ENCODE results near the gene ZNF488.

ZNF488 gene

DNA sequence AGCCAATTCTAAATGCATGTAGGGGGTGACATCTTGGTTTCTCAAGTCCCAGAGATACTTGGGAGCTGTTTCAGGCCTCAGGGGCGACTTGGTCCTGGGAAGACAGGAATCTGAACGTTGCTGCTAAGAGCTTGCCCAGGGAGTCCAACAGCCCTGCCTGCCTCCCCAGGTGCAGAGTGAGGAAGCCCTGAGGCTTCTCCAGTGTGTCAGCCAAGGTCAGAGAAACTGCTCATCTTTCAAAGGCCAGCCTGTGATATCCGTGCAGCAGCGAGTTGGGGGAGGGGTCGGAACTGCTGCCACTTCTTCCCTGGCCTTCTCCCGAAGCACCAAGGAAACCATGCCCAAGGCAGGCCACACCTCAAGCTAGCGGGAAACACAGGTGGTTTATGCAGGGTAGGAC is 52.1 kb downstream of the ZNF488 start:
- Histone ChIP-seq H3K9ac (ENCODE audit: insufficient read length) (no peak overlapping the region), H3K27ac (no peak overlapping the region), H3K36me3 (ENCODE audit: insufficient read depth, low read length) (no peaks in the 10 kb centered on the region), H3K9me3 (ENCODE audit: low read depth, low read length) (no peaks in the 10 kb centered on the region), H3K4me3 (no peak overlapping the region)
- TF ChIP-seq FOXP2 (optimal IDR thresholded peaks at IDR 0.05; ENCODE audit: control extremely low read depth, extremely low read length, insufficient read depth) (no peak), POLR2AphosphoS5 (IDR thresholded peaks at IDR 0.05; ENCODE audit: borderline replicate concordance, low read depth, low read length) (no peak), EZH2 (IDR thresholded peaks at IDR 0.05) (no peak)
- DNase-seq (ENCODE audit: low read depth, low spot score): no peak

DNA sequence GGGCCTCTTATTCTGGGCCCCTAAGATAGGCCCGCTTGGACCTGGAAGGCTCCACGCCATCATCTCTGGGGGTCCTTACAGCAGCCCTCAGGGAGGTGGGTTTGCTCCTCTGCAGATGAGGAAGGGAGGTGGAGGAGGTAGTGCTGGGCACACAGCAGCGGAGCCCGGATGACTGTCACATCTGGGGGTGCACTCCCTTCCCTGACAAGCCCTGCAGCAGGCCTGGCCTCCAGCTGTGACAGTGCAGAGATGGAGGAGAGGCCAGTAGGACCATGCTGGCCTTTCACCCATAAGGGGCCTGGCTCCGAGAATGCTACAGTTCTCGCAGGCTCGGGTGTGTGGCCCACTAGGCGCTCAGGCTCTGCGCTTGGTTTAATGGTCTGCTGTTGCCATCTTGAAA is 52.6 kb downstream of the ZNF488 start:
- DNase-seq (ENCODE audit: low read depth, low spot score): no peak
- Histone ChIP-seq H3K36me3 (ENCODE audit: insufficient read depth, low read length) (no peaks in the 10 kb centered on the region), H3K27ac (no peak overlapping the region), H3K9me3 (ENCODE audit: low read depth, low read length) (no peaks in the 10 kb centered on the region), H3K9ac (ENCODE audit: insufficient read length) (no peak overlapping the region), H3K4me3 (no peak overlapping the region)
- TF ChIP-seq POLR2AphosphoS5 (IDR thresholded peaks at IDR 0.05; ENCODE audit: borderline replicate concordance, low read depth, low read length): no peak
- no peak for TF ChIP-seq EZH2 (IDR thresholded peaks at IDR 0.05)
- no peak for TF ChIP-seq FOXP2 (optimal IDR thresholded peaks at IDR 0.05; ENCODE audit: control extremely low read depth, extremely low read length, insufficient read depth)

GRCh38 chr10:47330804-47331203 is 53.3 kb downstream of the ZNF488 start:
- Histone ChIP-seq H3K4me3 (no peak overlapping the region), H3K27ac (no peak overlapping the region), H3K9ac (ENCODE audit: insufficient read length) (no peak overlapping the region), H3K36me3 (ENCODE audit: insufficient read depth, low read length) (no peaks in the 10 kb centered on the region), H3K9me3 (ENCODE audit: low read depth, low read length) (no peaks in the 10 kb centered on the region)
- TF ChIP-seq FOXP2 (optimal IDR thresholded peaks at IDR 0.05; ENCODE audit: control extremely low read depth, extremely low read length, insufficient read depth) (no peak), EZH2 (IDR thresholded peaks at IDR 0.05) (no peak), POLR2AphosphoS5 (IDR thresholded peaks at IDR 0.05; ENCODE audit: borderline replicate concordance, low read depth, low read length) (no peak)
- DNase-seq (ENCODE audit: low read depth, low spot score): no peak

DNA sequence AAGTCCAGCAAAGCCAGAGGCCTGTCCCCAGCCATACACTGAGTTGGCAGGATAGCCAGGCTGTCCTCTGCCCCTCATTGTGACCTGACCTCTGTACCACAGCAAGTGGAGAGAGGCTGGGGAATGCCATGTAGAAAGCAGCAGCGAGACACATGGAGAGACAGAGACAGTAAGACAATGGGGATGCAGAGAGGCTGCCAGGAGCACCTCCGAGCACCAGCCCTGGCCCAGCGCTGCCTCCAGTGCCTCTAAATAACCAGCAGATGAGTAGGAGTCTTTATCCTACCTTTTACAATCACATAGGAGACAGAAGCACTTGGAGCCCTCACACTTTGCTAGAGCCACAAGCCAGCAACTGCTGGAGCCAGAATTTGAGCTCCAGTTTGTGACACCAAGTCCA is 53.7 kb downstream of the ZNF488 start:
- no peaks in the 10 kb centered on the region for H3K9me3 ChIP-seq (ENCODE audit: low read depth, low read length)
- H3K9ac ChIP-seq (ENCODE audit: insufficient read length): no peak overlapping the region
- H3K4me3 ChIP-seq: no peak overlapping the region
- TF ChIP-seq POLR2AphosphoS5 (IDR thresholded peaks at IDR 0.05; ENCODE audit: borderline replicate concordance, low read depth, low read length) (no peak), EZH2 (IDR thresholded peaks at IDR 0.05) (no peak), FOXP2 (optimal IDR thresholded peaks at IDR 0.05; ENCODE audit: control extremely low read depth, extremely low read length, insufficient read depth) (no peak)
- no peak for DNase-seq (ENCODE audit: low read depth, low spot score)
- H3K27ac ChIP-seq: no peak overlapping the region
- no peaks in the 10 kb centered on the region for H3K36me3 ChIP-seq (ENCODE audit: insufficient read depth, low read length)

DNA sequence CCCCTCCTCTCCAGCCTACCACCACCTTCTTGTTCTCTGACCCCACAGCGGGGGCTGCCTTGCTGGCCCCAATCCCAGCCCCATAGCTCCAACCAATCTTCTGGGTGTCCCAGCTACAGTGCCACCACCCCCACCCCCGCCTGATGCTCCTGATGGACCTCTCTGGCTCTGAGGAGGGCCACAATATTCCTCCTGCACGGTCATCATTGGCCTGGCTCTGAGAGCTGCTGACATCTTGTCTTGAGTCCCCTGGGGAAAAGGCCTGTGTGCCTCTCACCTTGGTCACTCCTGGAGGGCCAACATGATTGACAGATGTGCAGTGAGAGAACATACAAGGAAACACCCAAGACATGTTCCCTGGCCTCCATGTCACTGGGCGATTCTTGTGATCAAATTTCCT is 54.2 kb downstream of the ZNF488 start:
- TF ChIP-seq FOXP2 (optimal IDR thresholded peaks at IDR 0.05; ENCODE audit: control extremely low read depth, extremely low read length, insufficient read depth) (no peak), EZH2 (IDR thresholded peaks at IDR 0.05) (no peak)
- no peaks in the 10 kb centered on the region for H3K36me3 ChIP-seq (ENCODE audit: insufficient read depth, low read length)
- DNase-seq (ENCODE audit: low read depth, low spot score): no peak
- no peak overlapping the region for H3K27ac ChIP-seq
- no peak overlapping the region for H3K4me3 ChIP-seq
- H3K9me3 ChIP-seq (ENCODE audit: low read depth, low read length): no peaks in the 10 kb centered on the region
- H3K9ac ChIP-seq (ENCODE audit: insufficient read length): no peak overlapping the region

DNA sequence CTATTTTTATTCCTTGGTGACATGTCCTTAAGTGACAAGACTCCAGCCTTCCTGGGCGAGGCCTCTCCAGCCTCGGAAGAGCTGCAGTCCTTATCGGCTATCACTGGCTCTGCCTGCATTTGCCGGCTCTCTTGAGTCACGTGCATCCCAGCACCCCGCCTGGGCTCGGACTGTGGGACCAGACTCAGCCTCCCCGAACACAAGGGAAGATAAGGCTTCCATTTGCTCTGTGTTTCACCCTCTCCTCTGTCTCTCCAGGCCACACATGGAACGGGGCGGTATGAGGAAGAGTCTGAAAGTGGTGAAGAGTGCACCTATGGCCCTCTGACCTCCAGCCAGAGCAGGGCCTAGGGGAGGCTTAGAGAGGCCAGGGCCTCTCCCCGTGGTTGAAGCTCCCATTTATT is 57.2 kb downstream of the ZNF488 start:
- no peaks in the 10 kb centered on the region for H3K9me3 ChIP-seq (ENCODE audit: low read depth, low read length)
- H3K27ac ChIP-seq: no peak overlapping the region
- no peak overlapping the region for H3K4me3 ChIP-seq
- H3K9ac ChIP-seq (ENCODE audit: insufficient read length): no peak overlapping the region
- H3K36me3 ChIP-seq (ENCODE audit: insufficient read depth, low read length): no peaks in the 10 kb centered on the region
- TF ChIP-seq EZH2 (IDR thresholded peaks at IDR 0.05): no peak
- no peak for TF ChIP-seq FOXP2 (optimal IDR thresholded peaks at IDR 0.05; ENCODE audit: control extremely low read depth, extremely low read length, insufficient read depth)
- TF ChIP-seq POLR2AphosphoS5 (IDR thresholded peaks at IDR 0.05; ENCODE audit: borderline replicate concordance, low read depth, low read length): no peak
- DNase-seq (ENCODE audit: low read depth, low spot score): no peak

DNA sequence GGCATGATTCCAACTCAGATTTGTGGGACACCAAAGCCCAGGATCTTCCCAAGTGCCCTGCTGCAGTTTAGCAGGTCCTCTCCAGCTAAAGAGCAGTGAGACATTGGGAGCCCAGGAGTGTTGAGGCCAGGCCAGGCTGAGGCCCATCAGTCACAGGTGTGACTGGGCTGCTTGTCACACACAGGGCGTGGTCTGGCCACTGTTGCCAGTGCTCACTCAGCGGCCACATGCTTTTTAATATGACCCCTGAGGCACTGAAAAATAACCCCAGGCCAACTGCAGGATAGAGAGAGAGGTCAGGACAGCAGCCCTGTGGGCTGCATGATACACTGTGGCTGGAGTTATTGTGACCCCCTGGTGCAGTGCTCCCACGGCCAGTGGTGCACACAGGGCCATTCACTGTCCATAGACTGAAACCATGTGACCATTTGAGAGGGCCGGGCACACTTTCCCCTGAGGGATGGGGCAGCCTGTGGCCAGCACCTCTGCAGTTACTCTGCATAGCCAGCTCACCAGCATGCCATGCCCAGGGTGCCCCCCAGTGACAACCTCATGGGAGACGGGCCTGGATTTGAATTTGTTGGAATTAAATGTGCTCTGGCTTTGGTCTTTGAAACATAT is 57.7 kb downstream of the ZNF488 start:
- Histone ChIP-seq H3K27ac (no peak overlapping the region), H3K9me3 (ENCODE audit: low read depth, low read length) (no peaks in the 10 kb centered on the region), H3K36me3 (ENCODE audit: insufficient read depth, low read length) (no peaks in the 10 kb centered on the region), H3K9ac (ENCODE audit: insufficient read length) (no peak overlapping the region), H3K4me3 (no peak overlapping the region)
- no peak for TF ChIP-seq POLR2AphosphoS5 (IDR thresholded peaks at IDR 0.05; ENCODE audit: borderline replicate concordance, low read depth, low read length)
- TF ChIP-seq EZH2 (IDR thresholded peaks at IDR 0.05): no peak
- no peak for TF ChIP-seq FOXP2 (optimal IDR thresholded peaks at IDR 0.05; ENCODE audit: control extremely low read depth, extremely low read length, insufficient read depth)
- DNase-seq (ENCODE audit: low read depth, low spot score): no peak

DNA sequence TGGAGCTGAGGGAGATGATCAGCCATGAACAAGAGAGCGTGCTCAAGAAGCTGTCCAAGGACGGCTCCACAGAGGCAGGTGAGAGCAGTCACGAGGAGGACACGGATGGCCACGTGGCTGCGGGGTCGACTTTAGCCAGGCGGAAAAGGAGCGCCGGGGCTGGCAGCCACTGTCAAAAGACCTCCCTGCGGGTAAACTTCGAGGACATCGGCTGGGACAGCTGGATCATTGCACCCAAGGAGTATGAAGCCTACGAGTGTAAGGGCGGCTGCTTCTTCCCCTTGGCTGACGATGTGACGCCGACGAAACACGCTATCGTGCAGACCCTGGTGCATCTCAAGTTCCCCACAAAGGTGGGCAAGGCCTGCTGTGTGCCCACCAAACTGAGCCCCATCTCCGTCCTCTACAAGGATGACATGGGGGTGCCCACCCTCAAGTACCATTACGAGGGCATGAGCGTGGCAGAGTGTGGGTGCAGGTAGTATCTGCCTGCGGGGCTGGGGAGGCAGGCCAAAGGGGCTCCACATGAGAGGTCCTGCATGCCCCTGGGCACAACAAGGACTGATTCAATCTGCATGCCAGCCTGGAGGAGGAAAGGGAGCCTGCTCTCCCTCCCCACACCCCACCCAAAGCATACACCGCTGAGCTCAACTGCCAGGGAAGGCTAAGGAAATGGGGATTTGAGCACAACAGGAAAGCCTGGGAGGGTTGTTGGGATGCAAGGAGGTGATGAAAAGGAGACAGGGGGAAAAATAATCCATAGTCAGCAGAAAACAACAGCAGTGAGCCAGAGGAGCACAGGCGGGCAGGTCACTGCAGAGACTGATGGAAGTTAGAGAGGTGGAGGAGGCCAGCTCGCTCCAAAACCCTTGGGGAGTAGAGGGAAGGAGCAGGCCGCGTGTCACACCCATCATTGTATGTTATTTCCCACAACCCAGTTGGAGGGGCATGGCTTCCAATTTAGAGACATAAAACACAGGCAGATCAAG is 58.5 kb downstream of the ZNF488 start:
- DNase-seq (ENCODE audit: low read depth, low spot score): no peak
- H3K27ac ChIP-seq: no peak overlapping the region

More for the DNA sequence above, 58.5 kb downstream of the ZNF488 start:
- no peaks in the 10 kb centered on the region for H3K9me3 ChIP-seq (ENCODE audit: low read depth, low read length)
- no peak for TF ChIP-seq FOXP2 (optimal IDR thresholded peaks at IDR 0.05; ENCODE audit: control extremely low read depth, extremely low read length, insufficient read depth)
- no peak for TF ChIP-seq EZH2 (IDR thresholded peaks at IDR 0.05)
- no peak for TF ChIP-seq POLR2AphosphoS5 (IDR thresholded peaks at IDR 0.05; ENCODE audit: borderline replicate concordance, low read depth, low read length)
- no peak overlapping the region for H3K4me3 ChIP-seq
- H3K9ac ChIP-seq (ENCODE audit: insufficient read length): no peak overlapping the region
- H3K36me3 ChIP-seq (ENCODE audit: insufficient read depth, low read length): no peaks in the 10 kb centered on the region

All from SK-N-MC (cell line).